ENCODE measurements around the gene PLLP.

PLLP gene

GRCh38 chr16:57234707-57235092, 49.8 kb downstream of the PLLP start:
- H3K4me3 ChIP-seq (ENCODE audit: low read length) = no peak overlapping the region
- TF ChIP-seq CTCF (IDR thresholded peaks at IDR 0.05; ENCODE audit: insufficient read depth, low read depth, low read length, missing control alignments) = no peak
- DNase-seq (ENCODE audit: low read depth) = no peak

- DNase-seq (ENCODE audit: low read depth) = no peak
- TF ChIP-seq CTCF (IDR thresholded peaks at IDR 0.05; ENCODE audit: insufficient read depth, low read depth, low read length, missing control alignments) = no peak
- no peak overlapping the region for H3K4me3 ChIP-seq (ENCODE audit: low read length)
These were observed 50.3 kb downstream of the PLLP start for GRCh38 chr16:57233944-57234706.

- no peak for TF ChIP-seq CTCF (IDR thresholded peaks at IDR 0.05; ENCODE audit: insufficient read depth, low read depth, low read length, missing control alignments)
- DNase-seq (ENCODE audit: low read depth) = peak; percentile 39
- H3K4me3 ChIP-seq (ENCODE audit: low read length) = no peak overlapping the region
These were observed 52.6 kb downstream of the PLLP start for GRCh38 chr16:57231821-57232350.

- no peak for DNase-seq (ENCODE audit: low read depth)
- H3K4me3 ChIP-seq (ENCODE audit: low read length) = no peak overlapping the region
- TF ChIP-seq CTCF (IDR thresholded peaks at IDR 0.05; ENCODE audit: insufficient read depth, low read depth, low read length, missing control alignments) = no peak
These were observed 55.4 kb downstream of the PLLP start for GRCh38 chr16:57229079-57229478.

- H3K4me3 ChIP-seq (ENCODE audit: low read length) = no peak overlapping the region
- TF ChIP-seq CTCF (IDR thresholded peaks at IDR 0.05; ENCODE audit: insufficient read depth, low read depth, low read length, missing control alignments) = no peak
- peak; percentile 16 for DNase-seq (ENCODE audit: low read depth)
These were observed 57.5 kb downstream of the PLLP start for GRCh38 chr16:57226701-57227621.

GRCh38 chr16:57225978-57226377, 58.5 kb downstream of the PLLP start:
- no peak for TF ChIP-seq CTCF (IDR thresholded peaks at IDR 0.05; ENCODE audit: insufficient read depth, low read depth, low read length, missing control alignments)
- no peak for DNase-seq (ENCODE audit: low read depth)
- H3K4me3 ChIP-seq (ENCODE audit: low read length) = no peak overlapping the region
